K562 (cell line): ENCODE measurements around the gene EHBP1. TPM values are rescaled to one million over a fixed set of nuclear protein-coding genes. Genes with fewer than 3 reads are reported as not detected.
A peak's percentile ranks its signal among the peaks of the same experiment; 100 is the strongest.

Experiments used
- CEBPG ChIP-seq, 3 experiments: fragments of 200-800 bp in 1 of 3; sonication (Bioruptor generic) in 1 of 3; sonication (generic) in 1 of 3; formaldehyde crosslinking in 1 of 3; IDR thresholded peaks in 2 of 3; conservative IDR thresholded peaks in 1 of 3; 2 replicates each; pipeline versions ENCODE4 v1.6.1 to v1.8.0; 2016 to 2022; ENCODE audit warnings: missing compliant biosample characterization in 2 of 3, missing genetic modification characterization in 2 of 3, mild to moderate bottlenecking in 1 of 3, missing genetic modification reagents in 1 of 3
- DIDO1 ChIP-seq: fragments of 450-650 bp; IDR thresholded peaks from 2 replicates; pipeline ENCODE4 v1.6.1; 2016; ENCODE audit warnings: low read depth, missing biosample characterization, missing genetic modification characterization
- ELF1 ChIP-seq: fragments of 200-800 bp; sonication (Bioruptor generic); IDR thresholded peaks from 2 replicates; pipeline ENCODE4 v1.6.1; 2016; ENCODE audit warnings: missing genetic modification characterization, missing compliant biosample characterization
- GATAD2B ChIP-seq: fragments of 450-650 bp; IDR thresholded peaks from 2 replicates; pipeline ENCODE4 v1.6.1; 2017; ENCODE audit warnings: mild to moderate bottlenecking, borderline replicate concordance
- HDAC1 ChIP-seq, 2 experiments: fragments of 450-650 bp; IDR thresholded peaks; 2 replicates each; pipeline ENCODE4 v1.6.1; 2016 to 2017; ENCODE audit warnings: inconsistent platforms in 1 of 2, mild to moderate bottlenecking in 1 of 2, moderate library complexity in 1 of 2
- KDM2B ChIP-seq: fragments of 250-450 bp; sonication (Bioruptor Pico); IDR thresholded peaks from 2 replicates; pipeline ENCODE4 v1.8.0; 2021; ENCODE audit warnings: mild to moderate bottlenecking, moderate library complexity
- MXI1 ChIP-seq: IDR thresholded peaks from 2 replicates; pipeline ENCODE4 v1.6.1; 2011; ENCODE audit warnings: low read depth, mild to moderate bottlenecking, improper control_type of control experiment, low read length
- NELFE ChIP-seq: IDR thresholded peaks from 2 replicates; pipeline ENCODE4 v1.6.1; 2011; ENCODE audit warnings: mild to moderate bottlenecking; ENCODE audit not compliant: insufficient read depth, insufficient read length
- OTX1 ChIP-seq: fragments of 450-650 bp; formaldehyde crosslinking; IDR thresholded peaks from 2 replicates; pipeline ENCODE4 v1.4.0; 2022; ENCODE audit warnings: mild to moderate bottlenecking
- REST ChIP-seq, 2 experiments: fragments of 450-650 bp; formaldehyde crosslinking in 1 of 2; IDR thresholded peaks; 2 replicates each; pipeline versions ENCODE4 v1.4.0 to v1.6.1; 2014 to 2020; ENCODE audit warnings: mild to moderate bottlenecking in 2 of 2, borderline replicate concordance in 1 of 2, low read depth in 1 of 2
- RFX1 ChIP-seq: fragments of 450-650 bp; IDR thresholded peaks from 2 replicates; pipeline ENCODE4 v1.6.1; 2016; ENCODE audit warnings: mild to moderate bottlenecking, moderate library complexity
- SAFB2 ChIP-seq: fragments of 200-400 bp; formaldehyde crosslinking; IDR thresholded peaks from 2 replicates; pipeline ENCODE4 v1.6.1; 2018; ENCODE audit warnings: borderline replicate concordance, low read length, low read depth, moderate library complexity; ENCODE audit not compliant: severe bottlenecking
- TAF7 ChIP-seq: fragments of 450-650 bp; IDR thresholded peaks from 2 replicates; pipeline ENCODE4 v1.6.1; 2016; ENCODE audit warnings: missing genetic modification characterization, missing compliant biosample characterization
- TSC22D4 ChIP-seq: fragments of 450-650 bp; IDR thresholded peaks from 2 replicates; pipeline ENCODE4 v1.6.1; 2016; ENCODE audit warnings: missing genetic modification characterization, missing biosample characterization, control low read depth
- WHSC1 ChIP-seq: IDR thresholded peaks from one replicate; pipeline ENCODE4 v1.6.1; 2012; ENCODE audit warnings: low read length, control low read depth, inconsistent platforms
- ZKSCAN1 ChIP-seq: fragments of 150-350 bp; IDR thresholded peaks from 2 replicates; pipeline ENCODE4 v1.6.1; 2016; ENCODE audit warnings: low read depth, low read length
- ZNF699 ChIP-seq: fragments of 250-450 bp; sonication (Bioruptor Pico); IDR thresholded peaks from 2 replicates; pipeline ENCODE4 v1.8.0; 2021; ENCODE audit warnings: mild to moderate bottlenecking, moderate library complexity; ENCODE audit not compliant: insufficient replicate concordance
- polyA plus RNA-seq, 8 experiments: library from polyadenylated mRNA; depleted of rRNA in 4 of 8; stranded (reverse) in 5 of 8; unstranded in 3 of 8; fragments of >200 nt; fragmentation: Nextera tagmentation in 2 of 8; fragmentation: Illumina TruSeq in 1 of 8; extraction: Ambion mirVana in 2 of 8; extraction: Trizol in 1 of 8; gene quantifications; 2 replicates each; pipeline versions ENCODE4 v1.2.1 to v1.2.3, GENCODE V29; 2011 to 2014; ENCODE audit warnings: inconsistent platforms in 1 of 8, missing spikeins in 1 of 8
- total RNA-seq, 7 experiments: library from RNA; depleted of rRNA in 6 of 7; stranded (reverse); fragments of >200 nt in 6 of 7; fragmentation: Illumina TruSeq in 2 of 7; extraction: Trizol in 2 of 7; gene quantifications; 2 replicates each; pipeline versions ENCODE4 v1.2.1 to v1.2.3, GENCODE V29; 2011 to 2021; ENCODE audit warnings: low replicate concordance in 1 of 7
- TF ChIP-seq, protein P1 (sequence below): sonication (generic); formaldehyde crosslinking; IDR thresholded peaks from 2 replicates; pipeline ENCODE4 v1.8.0; 2023; ENCODE audit warnings: mild to moderate bottlenecking, missing genetic modification reagents

The EHBP1 gene
- total and polyA plus RNA-seq, 9 of the 15 experiments (the other 6 are each of a cell fraction or from before 2014, with no cell fraction given) = 8.9 to 26.6 (median 19.3) TPM

DNA sequence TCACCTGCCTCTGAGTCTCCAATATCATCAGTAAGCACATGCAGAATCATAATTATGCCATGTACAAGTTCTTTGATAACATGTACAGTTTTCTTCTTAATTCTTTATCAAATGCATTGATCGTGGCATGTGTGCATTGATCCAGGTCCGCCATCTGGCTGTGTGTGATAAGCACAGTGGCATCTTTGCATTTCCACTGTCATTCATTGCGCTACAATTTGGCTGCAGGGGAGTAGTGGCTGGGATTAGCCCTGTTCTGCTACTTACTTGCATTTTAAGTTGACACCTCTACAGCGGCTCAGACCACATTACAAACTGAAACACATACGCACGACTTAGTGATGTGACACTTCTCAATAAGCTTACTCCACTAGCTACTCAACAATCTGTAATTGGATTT is 261.5 kb downstream of the EHBP1 start (continued):
- TF ChIP-seq MXI1 (no peak), NELFE (no peak), RFX1 (no peak), KDM2B (CRISPR knock-in tag) (no peak), SAFB2 (no peak), DIDO1 (tag) (no peak), TSC22D4 (tag) (no peak), OTX1 (CRISPR knock-in tag) (no peak), HDAC1 (IDR thresholded peaks at IDR 0.05) (0 out of 4 replicates have a peak, but pooled peaks of 1 of the 2 experiments have one; percentile 24), TAF7 (tag) (no peak), WHSC1 (no peak), GATAD2B (peak; percentile 26; the same call in 1 of the 2 replicates), CEBPG (CRISPR knock-in tag; IDR thresholded peaks at IDR 0.05) (no peak), CEBPG (tag; conservative IDR thresholded peaks at IDR 0.05 in 1 of 2, IDR thresholded peaks at IDR 0.05 in 1 of 2) (no peak), ZKSCAN1 (no peak), REST (IDR thresholded peaks at IDR 0.05; ENCODE audit: borderline replicate concordance) (no peak), REST (CRISPR knock-in tag; IDR thresholded peaks at IDR 0.05; ENCODE audit: low read depth) (no peak), ZNF699 (CRISPR knock-in tag) (no peak), ELF1 (tag) (no peak)
- TF ChIP-seq, protein P1, sequence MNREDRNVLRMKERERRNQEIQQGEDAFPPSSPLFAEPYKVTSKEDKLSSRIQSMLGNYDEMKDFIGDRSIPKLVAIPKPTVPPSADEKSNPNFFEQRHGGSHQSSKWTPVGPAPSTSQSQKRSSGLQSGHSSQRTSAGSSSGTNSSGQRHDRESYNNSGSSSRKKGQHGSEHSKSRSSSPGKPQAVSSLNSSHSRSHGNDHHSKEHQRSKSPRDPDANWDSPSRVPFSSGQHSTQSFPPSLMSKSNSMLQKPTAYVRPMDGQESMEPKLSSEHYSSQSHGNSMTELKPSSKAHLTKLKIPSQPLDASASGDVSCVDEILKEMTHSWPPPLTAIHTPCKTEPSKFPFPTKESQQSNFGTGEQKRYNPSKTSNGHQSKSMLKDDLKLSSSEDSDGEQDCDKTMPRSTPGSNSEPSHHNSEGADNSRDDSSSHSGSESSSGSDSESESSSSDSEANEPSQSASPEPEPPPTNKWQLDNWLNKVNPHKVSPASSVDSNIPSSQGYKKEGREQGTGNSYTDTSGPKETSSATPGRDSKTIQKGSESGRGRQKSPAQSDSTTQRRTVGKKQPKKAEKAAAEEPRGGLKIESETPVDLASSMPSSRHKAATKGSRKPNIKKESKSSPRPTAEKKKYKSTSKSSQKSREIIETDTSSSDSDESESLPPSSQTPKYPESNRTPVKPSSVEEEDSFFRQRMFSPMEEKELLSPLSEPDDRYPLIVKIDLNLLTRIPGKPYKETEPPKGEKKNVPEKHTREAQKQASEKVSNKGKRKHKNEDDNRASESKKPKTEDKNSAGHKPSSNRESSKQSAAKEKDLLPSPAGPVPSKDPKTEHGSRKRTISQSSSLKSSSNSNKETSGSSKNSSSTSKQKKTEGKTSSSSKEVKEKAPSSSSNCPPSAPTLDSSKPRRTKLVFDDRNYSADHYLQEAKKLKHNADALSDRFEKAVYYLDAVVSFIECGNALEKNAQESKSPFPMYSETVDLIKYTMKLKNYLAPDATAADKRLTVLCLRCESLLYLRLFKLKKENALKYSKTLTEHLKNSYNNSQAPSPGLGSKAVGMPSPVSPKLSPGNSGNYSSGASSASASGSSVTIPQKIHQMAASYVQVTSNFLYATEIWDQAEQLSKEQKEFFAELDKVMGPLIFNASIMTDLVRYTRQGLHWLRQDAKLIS (CRISPR knock-in tag) = no peak
